ENCODE results near the gene TARS2. TPM values are rescaled to one million over a fixed set of nuclear protein-coding genes. Genes with fewer than 3 reads are reported as not detected.

TARS2 gene
- total RNA-seq, 1 donor from 2014 or later = 18.5 TPM

DNA sequence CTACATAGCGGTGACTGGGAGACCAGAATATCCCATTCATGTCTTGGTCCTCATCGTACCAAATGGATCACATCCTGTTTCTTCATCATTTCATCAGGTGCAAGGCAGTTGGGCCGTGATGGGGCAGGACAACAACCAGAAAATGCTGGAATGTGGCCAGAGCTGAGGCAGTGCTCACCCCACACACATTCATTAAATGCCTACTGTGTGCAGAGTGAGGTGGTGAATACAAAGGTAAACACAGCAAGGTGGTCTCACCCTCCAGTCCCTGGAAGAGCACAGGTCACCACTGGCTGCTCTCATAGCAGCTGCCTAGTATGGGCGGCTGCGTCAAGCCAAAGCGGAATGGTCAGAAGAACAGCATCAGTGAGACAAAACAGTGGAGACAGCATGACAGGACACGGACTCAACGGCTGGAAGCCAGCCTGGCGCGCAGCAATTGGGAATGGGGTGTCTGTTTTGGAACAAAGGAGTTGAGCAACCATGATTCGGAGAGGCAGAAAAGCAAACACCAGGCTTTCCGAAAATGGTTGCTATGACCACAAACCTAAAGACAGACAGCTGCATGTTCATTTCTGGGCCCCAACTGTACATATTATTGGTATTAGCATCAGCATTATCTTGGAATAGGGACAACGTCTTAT lies 56.4 kb downstream of the TARS2 start:
- TF ChIP-seq, protein P1, sequence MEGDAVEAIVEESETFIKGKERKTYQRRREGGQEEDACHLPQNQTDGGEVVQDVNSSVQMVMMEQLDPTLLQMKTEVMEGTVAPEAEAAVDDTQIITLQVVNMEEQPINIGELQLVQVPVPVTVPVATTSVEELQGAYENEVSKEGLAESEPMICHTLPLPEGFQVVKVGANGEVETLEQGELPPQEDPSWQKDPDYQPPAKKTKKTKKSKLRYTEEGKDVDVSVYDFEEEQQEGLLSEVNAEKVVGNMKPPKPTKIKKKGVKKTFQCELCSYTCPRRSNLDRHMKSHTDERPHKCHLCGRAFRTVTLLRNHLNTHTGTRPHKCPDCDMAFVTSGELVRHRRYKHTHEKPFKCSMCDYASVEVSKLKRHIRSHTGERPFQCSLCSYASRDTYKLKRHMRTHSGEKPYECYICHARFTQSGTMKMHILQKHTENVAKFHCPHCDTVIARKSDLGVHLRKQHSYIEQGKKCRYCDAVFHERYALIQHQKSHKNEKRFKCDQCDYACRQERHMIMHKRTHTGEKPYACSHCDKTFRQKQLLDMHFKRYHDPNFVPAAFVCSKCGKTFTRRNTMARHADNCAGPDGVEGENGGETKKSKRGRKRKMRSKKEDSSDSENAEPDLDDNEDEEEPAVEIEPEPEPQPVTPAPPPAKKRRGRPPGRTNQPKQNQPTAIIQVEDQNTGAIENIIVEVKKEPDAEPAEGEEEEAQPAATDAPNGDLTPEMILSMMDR (IDR thresholded peaks at IDR 0.05) = no peak
- Histone ChIP-seq H3K4me1 (peaks cover 5% of the 10 kb centered on the region), H3K36me3 (no peaks in the 10 kb centered on the region), H3K9me3 (no peaks in the 10 kb centered on the region), H3K27me3 (no peaks in the 10 kb centered on the region), H3K4me3 (no peak overlapping the region), H3K27ac (no peak overlapping the region)
- ATAC-seq (peak; percentile 49), DNase-seq (no peak)
- intact Hi-C loops (cut with DNase I) = no loop called here

DNA sequence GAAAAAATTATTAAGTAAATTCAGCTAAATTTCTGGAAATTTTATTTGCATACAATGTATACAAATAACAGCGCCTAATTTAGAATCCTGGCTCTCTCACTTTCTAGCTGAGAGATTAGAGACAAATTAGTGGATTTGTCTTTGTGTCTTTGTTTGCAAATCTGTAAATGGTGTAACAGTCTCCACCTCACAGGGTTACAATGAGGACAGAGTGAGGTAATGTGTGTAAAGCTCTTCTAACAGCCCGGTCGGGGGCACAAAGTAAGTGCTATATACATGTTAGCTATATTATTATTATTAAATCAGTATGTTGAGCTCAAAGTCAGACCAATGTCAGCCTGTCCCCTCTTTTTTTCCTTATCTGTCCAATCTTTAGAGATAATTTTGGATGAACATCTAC lies 57.0 kb downstream of the TARS2 start:
- DNase-seq (no peak), ATAC-seq (no peak)
- Histone ChIP-seq H3K4me3 (no peak overlapping the region), H3K9me3 (no peaks in the 10 kb centered on the region), H3K27me3 (no peaks in the 10 kb centered on the region), H3K36me3 (no peaks in the 10 kb centered on the region), H3K27ac (peak overlapping the region; percentile 42), H3K4me1 (peaks cover 5% of the 10 kb centered on the region)
- intact Hi-C loops (cut with DNase I) = no loop called here
- TF ChIP-seq, protein P1 (IDR thresholded peaks at IDR 0.05) = no peak

- DNase-seq (no peak), ATAC-seq (no peak)
- H3K27me3 ChIP-seq = no peaks in the 10 kb centered on the region
- intact Hi-C loops (cut with DNase I) = no loop called here
- H3K9me3 ChIP-seq = no peaks in the 10 kb centered on the region
- no peaks in the 10 kb centered on the region for H3K36me3 ChIP-seq
- TF ChIP-seq, protein P1 (IDR thresholded peaks at IDR 0.05) = no peak
- no peak overlapping the region for H3K4me3 ChIP-seq
- H3K27ac ChIP-seq = no peak overlapping the region
- H3K4me1 ChIP-seq = peaks cover 17% of the 10 kb centered on the region
Measured at GRCh38 chr1:150545486-150546032, 58.3 kb downstream of the TARS2 start.

- no peak overlapping the region for H3K27ac ChIP-seq
- peaks cover 25% of the 10 kb centered on the region for H3K4me1 ChIP-seq
- no peak overlapping the region for H3K4me3 ChIP-seq
- H3K27me3 ChIP-seq = no peaks in the 10 kb centered on the region
- H3K9me3 ChIP-seq = no peaks in the 10 kb centered on the region
- no peaks in the 10 kb centered on the region for H3K36me3 ChIP-seq
- ATAC-seq (no peak), DNase-seq (no peak)
- TF ChIP-seq, protein P1 (IDR thresholded peaks at IDR 0.05) = no peak
- intact Hi-C loops (cut with DNase I) = no loop called here
Measured at GRCh38 chr1:150546294-150546937, 59.2 kb downstream of the TARS2 start.

GRCh38 chr1:150548324-150548631 lies 61.1 kb downstream of the TARS2 start:
- Histone ChIP-seq H3K4me1 (peaks cover 43% of the 10 kb centered on the region), H3K27ac (peak overlapping the region; percentile 81)
- intact Hi-C loops (cut with DNase I) = no loop called here

More at GRCh38 chr1:150548324-150548631, 61.1 kb downstream of the TARS2 start:
- DNase-seq = no peak
- peak overlapping the region; percentile 63 for H3K4me3 ChIP-seq
- H3K27me3 ChIP-seq = no peaks in the 10 kb centered on the region
- TF ChIP-seq, protein P1 (IDR thresholded peaks at IDR 0.05) = no peak
- H3K9me3 ChIP-seq = no peaks in the 10 kb centered on the region
- no peak for ATAC-seq
- no peaks in the 10 kb centered on the region for H3K36me3 ChIP-seq

Data from upper lobe of right lung (tissue), 1 donor.